ENCODE measurements around the gene LASP1NB.
"Not testable (repeated sequence)": the region's sequence is repeated elsewhere in the genome, so short reads cannot be mapped to it uniquely, and the experiment has no call there.

LASP1NB gene

GRCh38 chr17:38939987-38940386 lies 14.6 kb downstream of the LASP1NB start:
- no peak overlapping the region for H3K27ac ChIP-seq (ENCODE audit: low read depth, low read length)
- no peak overlapping the region for H2BK120ac ChIP-seq (ENCODE audit: low read depth, low read length)
- no peaks in the 10 kb centered on the region for H3K4me1 ChIP-seq (ENCODE audit: control insufficient read depth, low read depth, low read length)
- H4K8ac ChIP-seq (ENCODE audit: low read depth, low read length): no peak overlapping the region
- H2BK15ac ChIP-seq (replicated peaks; ENCODE audit: low read depth): no peak overlapping the region
- no peak overlapping the region for H3K9ac ChIP-seq (ENCODE audit: low read length)
- no peaks in the 10 kb centered on the region for H3K79me2 ChIP-seq (ENCODE audit: control insufficient read depth, insufficient read depth, low read length)
- H3K23ac ChIP-seq (ENCODE audit: low read length): no peak overlapping the region
- no peak overlapping the region for H3K4ac ChIP-seq (ENCODE audit: low read depth, low read length)
- H4K5ac ChIP-seq (ENCODE audit: low read length): no peak overlapping the region
- H3K27me3 ChIP-seq (ENCODE audit: insufficient read depth, low read length, poor library complexity): no peaks in the 10 kb centered on the region
- no peaks in the 10 kb centered on the region for H3K36me3 ChIP-seq (ENCODE audit: control insufficient read depth, insufficient read depth, low read length)
- no peaks in the 10 kb centered on the region for H3K79me1 ChIP-seq (ENCODE audit: low read length)
- H3K4me3 ChIP-seq (ENCODE audit: low read length): no peak overlapping the region
- no peak overlapping the region for H2BK5ac ChIP-seq (ENCODE audit: low read length)
- DNase-seq: no peak
- H2AK5ac ChIP-seq (ENCODE audit: low read length): no peak overlapping the region
- H3K18ac ChIP-seq (ENCODE audit: low read length): no peak overlapping the region
- no peak overlapping the region for H3K4me2 ChIP-seq (ENCODE audit: low read length)
- no peak overlapping the region for H3K56ac ChIP-seq (ENCODE audit: low read length)

GRCh38 chr17:38940404-38940803 lies 15.0 kb downstream of the LASP1NB start:
- H3K4me3 ChIP-seq (ENCODE audit: low read length): no peak overlapping the region
- no peak overlapping the region for H3K4ac ChIP-seq (ENCODE audit: low read depth, low read length)
- H3K23ac ChIP-seq (ENCODE audit: low read length): no peak overlapping the region
- H4K8ac ChIP-seq (ENCODE audit: low read depth, low read length): no peak overlapping the region
- H2BK5ac ChIP-seq (ENCODE audit: low read length): no peak overlapping the region
- no peak overlapping the region for H2AK5ac ChIP-seq (ENCODE audit: low read length)
- H3K27me3 ChIP-seq (ENCODE audit: insufficient read depth, low read length, poor library complexity): no peaks in the 10 kb centered on the region
- no peak overlapping the region for H4K5ac ChIP-seq (ENCODE audit: low read length)
- DNase-seq: no peak
- H3K27ac ChIP-seq (ENCODE audit: low read depth, low read length): no peak overlapping the region
- H3K79me2 ChIP-seq (ENCODE audit: control insufficient read depth, insufficient read depth, low read length): no peaks in the 10 kb centered on the region
- H3K56ac ChIP-seq (ENCODE audit: low read length): no peak overlapping the region
- no peak overlapping the region for H3K4me2 ChIP-seq (ENCODE audit: low read length)
- H3K4me1 ChIP-seq (ENCODE audit: control insufficient read depth, low read depth, low read length): no peaks in the 10 kb centered on the region
- H2BK120ac ChIP-seq (ENCODE audit: low read depth, low read length): no peak overlapping the region
- no peak overlapping the region for H3K9ac ChIP-seq (ENCODE audit: low read length)
- H3K36me3 ChIP-seq (ENCODE audit: control insufficient read depth, insufficient read depth, low read length): no peaks in the 10 kb centered on the region
- H3K18ac ChIP-seq (ENCODE audit: low read length): no peak overlapping the region
- no CpG with 5 or more reads among the region's 1 CpG for WGBS (ENCODE audit: extremely low coverage, insufficient coverage, low lambda C conversion rate)
- no peaks in the 10 kb centered on the region for H3K79me1 ChIP-seq (ENCODE audit: low read length)
- H2BK15ac ChIP-seq (replicated peaks; ENCODE audit: low read depth): no peak overlapping the region

GRCh38 chr17:38942696-38943334 lies 17.4 kb downstream of the LASP1NB start:
- no peak overlapping the region for H2BK5ac ChIP-seq (ENCODE audit: low read length)
- H2AK5ac ChIP-seq (ENCODE audit: low read length): no peak overlapping the region
- H3K56ac ChIP-seq (ENCODE audit: low read length): no peak overlapping the region
- WGBS (ENCODE audit: extremely low coverage, insufficient coverage, low lambda C conversion rate): no CpG with 5 or more reads among the region's 4 CpGs
- H3K4ac ChIP-seq (ENCODE audit: low read depth, low read length): no peak overlapping the region
- H3K79me1 ChIP-seq (ENCODE audit: low read length): no peaks in the 10 kb centered on the region
- no peak overlapping the region for H3K4me3 ChIP-seq (ENCODE audit: low read length)
- H3K4me1 ChIP-seq (ENCODE audit: control insufficient read depth, low read depth, low read length): no peaks in the 10 kb centered on the region
- no peaks in the 10 kb centered on the region for H3K27me3 ChIP-seq (ENCODE audit: insufficient read depth, low read length, poor library complexity)
- H2BK120ac ChIP-seq (ENCODE audit: low read depth, low read length): no peak overlapping the region
- H3K18ac ChIP-seq (ENCODE audit: low read length): no peak overlapping the region
- H3K4me2 ChIP-seq (ENCODE audit: low read length): no peak overlapping the region
- H3K23ac ChIP-seq (ENCODE audit: low read length): no peak overlapping the region
- no peak overlapping the region for H3K27ac ChIP-seq (ENCODE audit: low read depth, low read length)
- H4K5ac ChIP-seq (ENCODE audit: low read length): no peak overlapping the region
- no peak for DNase-seq
- no peak overlapping the region for H2BK15ac ChIP-seq (replicated peaks; ENCODE audit: low read depth)
- no peak overlapping the region for H4K8ac ChIP-seq (ENCODE audit: low read depth, low read length)
- no peak overlapping the region for H3K9ac ChIP-seq (ENCODE audit: low read length)
- H3K79me2 ChIP-seq (ENCODE audit: control insufficient read depth, insufficient read depth, low read length): no peaks in the 10 kb centered on the region
- no peaks in the 10 kb centered on the region for H3K36me3 ChIP-seq (ENCODE audit: control insufficient read depth, insufficient read depth, low read length)

- WGBS (ENCODE audit: extremely low coverage, insufficient coverage, low lambda C conversion rate): no CpG with 5 or more reads among the region's 8 CpGs
- H3K79me2 ChIP-seq (ENCODE audit: control insufficient read depth, insufficient read depth, low read length): no peaks in the 10 kb centered on the region
- no peak overlapping the region for H3K27ac ChIP-seq (ENCODE audit: low read depth, low read length)
- H3K9ac ChIP-seq (ENCODE audit: low read length): no peak overlapping the region
- H2BK5ac ChIP-seq (ENCODE audit: low read length): no peak overlapping the region
- no peak for DNase-seq
- no peaks in the 10 kb centered on the region for H3K27me3 ChIP-seq (ENCODE audit: insufficient read depth, low read length, poor library complexity)
- H3K18ac ChIP-seq (ENCODE audit: low read length): no peak overlapping the region
- no peak overlapping the region for H2AK5ac ChIP-seq (ENCODE audit: low read length)
- H3K4me3 ChIP-seq (ENCODE audit: low read length): no peak overlapping the region
- H4K8ac ChIP-seq (ENCODE audit: low read depth, low read length): no peak overlapping the region
- no peaks in the 10 kb centered on the region for H3K79me1 ChIP-seq (ENCODE audit: low read length)
- no peak overlapping the region for H3K4me2 ChIP-seq (ENCODE audit: low read length)
- no peak overlapping the region for H3K56ac ChIP-seq (ENCODE audit: low read length)
- no peak overlapping the region for H4K5ac ChIP-seq (ENCODE audit: low read length)
- no peaks in the 10 kb centered on the region for H3K36me3 ChIP-seq (ENCODE audit: control insufficient read depth, insufficient read depth, low read length)
- no peak overlapping the region for H3K4ac ChIP-seq (ENCODE audit: low read depth, low read length)
- H2BK15ac ChIP-seq (replicated peaks; ENCODE audit: low read depth): no peak overlapping the region
- no peak overlapping the region for H2BK120ac ChIP-seq (ENCODE audit: low read depth, low read length)
- H3K4me1 ChIP-seq (ENCODE audit: control insufficient read depth, low read depth, low read length): no peaks in the 10 kb centered on the region
- H3K23ac ChIP-seq (ENCODE audit: low read length): no peak overlapping the region
Observed at GRCh38 chr17:38943607-38944006, 18.2 kb downstream of the LASP1NB start.

- Histone ChIP-seq H3K27me3 (ENCODE audit: insufficient read depth, low read length, poor library complexity) (no peaks in the 10 kb centered on the region), H3K4me1 (ENCODE audit: control insufficient read depth, low read depth, low read length) (no peaks in the 10 kb centered on the region), H2BK15ac (replicated peaks; ENCODE audit: low read depth) (no peak overlapping the region), H3K4me3 (ENCODE audit: low read length) (no peak overlapping the region), H3K56ac (ENCODE audit: low read length) (no peak overlapping the region), H3K79me1 (ENCODE audit: low read length) (no peaks in the 10 kb centered on the region), H3K4me2 (ENCODE audit: low read length) (no peak overlapping the region), H3K36me3 (ENCODE audit: control insufficient read depth, insufficient read depth, low read length) (no peaks in the 10 kb centered on the region), H3K23ac (ENCODE audit: low read length) (no peak overlapping the region), H3K79me2 (ENCODE audit: control insufficient read depth, insufficient read depth, low read length) (no peaks in the 10 kb centered on the region), H2BK120ac (ENCODE audit: low read depth, low read length) (no peak overlapping the region), H3K27ac (ENCODE audit: low read depth, low read length) (no peak overlapping the region), H4K8ac (ENCODE audit: low read depth, low read length) (no peak overlapping the region), H2BK5ac (ENCODE audit: low read length) (no peak overlapping the region), H3K9ac (ENCODE audit: low read length) (no peak overlapping the region), H3K4ac (ENCODE audit: low read depth, low read length) (no peak overlapping the region), H3K18ac (ENCODE audit: low read length) (no peak overlapping the region), H2AK5ac (ENCODE audit: low read length) (no peak overlapping the region), H4K5ac (ENCODE audit: low read length) (no peak overlapping the region)
- no peak for DNase-seq
- no CpG with 5 or more reads among the region's 2 CpGs for WGBS (ENCODE audit: extremely low coverage, insufficient coverage, low lambda C conversion rate)
Observed at GRCh38 chr17:38947189-38947588, 21.8 kb downstream of the LASP1NB start.

- not testable (repeated sequence) for H3K9ac ChIP-seq (ENCODE audit: low read length); H2BK15ac ChIP-seq (replicated peaks; ENCODE audit: low read depth); H2BK5ac ChIP-seq (ENCODE audit: low read length); H4K5ac ChIP-seq (ENCODE audit: low read length); H3K4me3 ChIP-seq (ENCODE audit: low read length); H3K79me2 ChIP-seq (ENCODE audit: control insufficient read depth, insufficient read depth, low read length); H3K36me3 ChIP-seq (ENCODE audit: control insufficient read depth, insufficient read depth, low read length); H3K4me2 ChIP-seq (ENCODE audit: low read length); H4K8ac ChIP-seq (ENCODE audit: low read depth, low read length); H2AK5ac ChIP-seq (ENCODE audit: low read length); H3K4me1 ChIP-seq (ENCODE audit: control insufficient read depth, low read depth, low read length); H3K23ac ChIP-seq (ENCODE audit: low read length); H3K27ac ChIP-seq (ENCODE audit: low read depth, low read length); DNase-seq; H3K79me1 ChIP-seq (ENCODE audit: low read length); H3K27me3 ChIP-seq (ENCODE audit: insufficient read depth, low read length, poor library complexity); H3K4ac ChIP-seq (ENCODE audit: low read depth, low read length); H2BK120ac ChIP-seq (ENCODE audit: low read depth, low read length); H3K56ac ChIP-seq (ENCODE audit: low read length); H3K18ac ChIP-seq (ENCODE audit: low read length)
- no CpG with 5 or more reads among the region's 7 CpGs for WGBS (ENCODE audit: extremely low coverage, insufficient coverage, low lambda C conversion rate)
Observed at GRCh38 chr17:38953800-38954199, 28.4 kb downstream of the LASP1NB start.

Measured in mesendoderm (in vitro differentiated cells).